ENCODE results near the gene PTPRS.

GRCh38 chr19:5296457-5297271 is 43.9 kb downstream of the PTPRS start:
- TF ChIP-seq FOXA1 (IDR thresholded peaks at IDR 0.05): no peak
- TF ChIP-seq FOXM1 (IDR thresholded peaks at IDR 0.05; ENCODE audit: borderline replicate concordance): no peak
- TF ChIP-seq HDGF (IDR thresholded peaks at IDR 0.05; ENCODE audit: borderline replicate concordance): no peak
- no peak for TF ChIP-seq LEF1 (IDR thresholded peaks at IDR 0.05; ENCODE audit: borderline replicate concordance)
- TF ChIP-seq SUZ12 (IDR thresholded peaks at IDR 0.05): no peak
- no peak for TF ChIP-seq FOXK2 (IDR thresholded peaks at IDR 0.05)
- no peak for TF ChIP-seq ARNT (IDR thresholded peaks at IDR 0.05)
- no peak for TF ChIP-seq SP1 (IDR thresholded peaks at IDR 0.05)
- no peak for TF ChIP-seq L3MBTL2 (conservative IDR thresholded peaks at IDR 0.05)
- no peak for TF ChIP-seq ELF4 (IDR thresholded peaks at IDR 0.05)
- TF ChIP-seq BHLHE40 (IDR thresholded peaks at IDR 0.05; ENCODE audit: borderline replicate concordance): no peak
- no peak for TF ChIP-seq TARDBP (IDR thresholded peaks at IDR 0.05)
- no peak for TF ChIP-seq PKNOX1 (IDR thresholded peaks at IDR 0.05)
- no peak for TF ChIP-seq CTBP1 (IDR thresholded peaks at IDR 0.05; ENCODE audit: borderline replicate concordance)

All from HEK293T (cell line).